HCT116 (cell line): ENCODE results near the gene KNDC1.
"Not testable (repeated sequence)": the region's sequence is repeated elsewhere in the genome, so short reads cannot be mapped to it uniquely, and the experiment has no call there.

ENCODE experiments used
- EGR1 ChIP-seq: IDR thresholded peaks from 2 replicates; pipeline ENCODE4 v1.6.1; 2012; ENCODE audit warnings: low read depth
- EZH2 ChIP-seq: fragments of 200-600 bp; sonication (generic); IDR thresholded peaks from 2 replicates; pipeline ENCODE4 v1.6.1; 2017; ENCODE audit warnings: antibody characterized with exemption, mixed run types
- EZH2phosphoT487 ChIP-seq: fragments of 200-600 bp; IDR thresholded peaks from 2 replicates; pipeline ENCODE4 v1.6.1; 2018; ENCODE audit warnings: antibody characterized with exemption, borderline replicate concordance
- FOSL1 ChIP-seq: IDR thresholded peaks from 2 replicates; pipeline ENCODE4 v1.6.1; 2012; ENCODE audit warnings: low read depth
- JUND ChIP-seq: IDR thresholded peaks from 2 replicates; pipeline ENCODE4 v1.6.1; 2012
- POLR2A ChIP-seq: IDR thresholded peaks from 2 replicates; pipeline ENCODE4 v1.7.0; 2011; ENCODE audit warnings: borderline replicate concordance; ENCODE audit not compliant: insufficient read depth, insufficient read length; ENCODE audit errors: extremely low read depth
- POLR2AphosphoS5 ChIP-seq: IDR thresholded peaks from 2 replicates; pipeline ENCODE4 v1.6.1; 2011; ENCODE audit warnings: mild to moderate bottlenecking, low read depth, low read length, moderate library complexity
- RAD21 ChIP-seq: IDR thresholded peaks from 2 replicates; pipeline ENCODE4 v1.6.1; 2012; ENCODE audit warnings: low read depth, mild to moderate bottlenecking
- TCF7L2 ChIP-seq: IDR thresholded peaks from 2 replicates; pipeline ENCODE4 v1.7.0; 2011; ENCODE audit warnings: borderline replicate concordance, inconsistent platforms; ENCODE audit not compliant: insufficient read depth, insufficient read length; ENCODE audit errors: extremely low read depth
- YY1 ChIP-seq: IDR thresholded peaks from 2 replicates; pipeline ENCODE4 v1.6.1; 2011; ENCODE audit warnings: low read length, low read depth, moderate library complexity, mild to moderate bottlenecking; ENCODE audit not compliant: insufficient replicate concordance; ENCODE audit errors: extremely low read depth
- TF ChIP-seq, protein P1 (sequence below), 3 experiments: fragments of 200-600 bp in 1 of 3; sonication (generic) in 1 of 3; IDR thresholded peaks in 2 of 3; conservative IDR thresholded peaks in 1 of 3; 2 replicates each; pipeline ENCODE4 v1.5.1; 2012 to 2017; ENCODE audit warnings: low read depth in 2 of 3, low read length in 2 of 3, antibody characterized with exemption in 1 of 3, borderline replicate concordance in 1 of 3, control low read depth in 1 of 3, mild to moderate bottlenecking in 1 of 3, mixed read lengths in 1 of 3, mixed run types in 1 of 3, moderate library complexity in 1 of 3; ENCODE audit not compliant: insufficient read depth in 1 of 3
- TF ChIP-seq, protein P2 (sequence below): IDR thresholded peaks from 2 replicates; pipeline ENCODE4 v1.6.1; 2012
- TF ChIP-seq, protein P3 (sequence below): IDR thresholded peaks from 2 replicates; pipeline ENCODE4 v1.6.1; 2012; ENCODE audit warnings: low read depth
- TF ChIP-seq, protein P4 (sequence below): IDR thresholded peaks from 2 replicates; pipeline ENCODE4 v1.6.1; 2011; ENCODE audit warnings: mild to moderate bottlenecking, low read length, moderate library complexity; ENCODE audit not compliant: insufficient replicate concordance; ENCODE audit errors: extremely low read depth

DNA sequence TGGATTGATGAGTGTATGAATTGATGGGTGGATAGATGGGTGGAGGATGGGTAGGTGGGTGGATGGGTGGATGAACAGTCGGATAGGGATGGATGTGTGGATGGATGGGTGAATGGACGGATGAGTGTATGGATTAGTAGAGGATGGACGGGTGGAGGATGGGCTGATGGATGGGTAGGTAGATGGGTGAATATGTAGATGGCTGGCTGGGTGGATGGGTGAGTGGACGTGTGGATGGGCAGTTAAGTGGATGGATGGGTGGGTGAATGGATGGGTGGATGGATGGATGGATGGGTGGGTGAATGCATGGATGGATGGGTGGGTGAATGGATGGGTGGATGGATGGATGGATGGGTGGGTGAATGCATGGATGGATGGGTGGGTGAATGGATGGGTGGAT is 15.6 kb downstream of the KNDC1 start:
- not testable (repeated sequence) for TF ChIP-seq EGR1, JUND, RAD21, POLR2A, EZH2phosphoT487, POLR2AphosphoS5, EZH2, TCF7L2, YY1, FOSL1
- TF ChIP-seq, protein P1, sequence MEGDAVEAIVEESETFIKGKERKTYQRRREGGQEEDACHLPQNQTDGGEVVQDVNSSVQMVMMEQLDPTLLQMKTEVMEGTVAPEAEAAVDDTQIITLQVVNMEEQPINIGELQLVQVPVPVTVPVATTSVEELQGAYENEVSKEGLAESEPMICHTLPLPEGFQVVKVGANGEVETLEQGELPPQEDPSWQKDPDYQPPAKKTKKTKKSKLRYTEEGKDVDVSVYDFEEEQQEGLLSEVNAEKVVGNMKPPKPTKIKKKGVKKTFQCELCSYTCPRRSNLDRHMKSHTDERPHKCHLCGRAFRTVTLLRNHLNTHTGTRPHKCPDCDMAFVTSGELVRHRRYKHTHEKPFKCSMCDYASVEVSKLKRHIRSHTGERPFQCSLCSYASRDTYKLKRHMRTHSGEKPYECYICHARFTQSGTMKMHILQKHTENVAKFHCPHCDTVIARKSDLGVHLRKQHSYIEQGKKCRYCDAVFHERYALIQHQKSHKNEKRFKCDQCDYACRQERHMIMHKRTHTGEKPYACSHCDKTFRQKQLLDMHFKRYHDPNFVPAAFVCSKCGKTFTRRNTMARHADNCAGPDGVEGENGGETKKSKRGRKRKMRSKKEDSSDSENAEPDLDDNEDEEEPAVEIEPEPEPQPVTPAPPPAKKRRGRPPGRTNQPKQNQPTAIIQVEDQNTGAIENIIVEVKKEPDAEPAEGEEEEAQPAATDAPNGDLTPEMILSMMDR (IDR thresholded peaks at IDR 0.05 in 2 of 3, conservative IDR thresholded peaks at IDR 0.05 in 1 of 3; ENCODE audit: borderline replicate concordance in 1 of 3, insufficient read depth in 1 of 3, low read depth in 2 of 3, low read length in 2 of 3) = not testable (repeated sequence)
- TF ChIP-seq, protein P2, sequence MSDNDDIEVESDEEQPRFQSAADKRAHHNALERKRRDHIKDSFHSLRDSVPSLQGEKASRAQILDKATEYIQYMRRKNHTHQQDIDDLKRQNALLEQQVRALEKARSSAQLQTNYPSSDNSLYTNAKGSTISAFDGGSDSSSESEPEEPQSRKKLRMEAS = not testable (repeated sequence)
- TF ChIP-seq, protein P3, sequence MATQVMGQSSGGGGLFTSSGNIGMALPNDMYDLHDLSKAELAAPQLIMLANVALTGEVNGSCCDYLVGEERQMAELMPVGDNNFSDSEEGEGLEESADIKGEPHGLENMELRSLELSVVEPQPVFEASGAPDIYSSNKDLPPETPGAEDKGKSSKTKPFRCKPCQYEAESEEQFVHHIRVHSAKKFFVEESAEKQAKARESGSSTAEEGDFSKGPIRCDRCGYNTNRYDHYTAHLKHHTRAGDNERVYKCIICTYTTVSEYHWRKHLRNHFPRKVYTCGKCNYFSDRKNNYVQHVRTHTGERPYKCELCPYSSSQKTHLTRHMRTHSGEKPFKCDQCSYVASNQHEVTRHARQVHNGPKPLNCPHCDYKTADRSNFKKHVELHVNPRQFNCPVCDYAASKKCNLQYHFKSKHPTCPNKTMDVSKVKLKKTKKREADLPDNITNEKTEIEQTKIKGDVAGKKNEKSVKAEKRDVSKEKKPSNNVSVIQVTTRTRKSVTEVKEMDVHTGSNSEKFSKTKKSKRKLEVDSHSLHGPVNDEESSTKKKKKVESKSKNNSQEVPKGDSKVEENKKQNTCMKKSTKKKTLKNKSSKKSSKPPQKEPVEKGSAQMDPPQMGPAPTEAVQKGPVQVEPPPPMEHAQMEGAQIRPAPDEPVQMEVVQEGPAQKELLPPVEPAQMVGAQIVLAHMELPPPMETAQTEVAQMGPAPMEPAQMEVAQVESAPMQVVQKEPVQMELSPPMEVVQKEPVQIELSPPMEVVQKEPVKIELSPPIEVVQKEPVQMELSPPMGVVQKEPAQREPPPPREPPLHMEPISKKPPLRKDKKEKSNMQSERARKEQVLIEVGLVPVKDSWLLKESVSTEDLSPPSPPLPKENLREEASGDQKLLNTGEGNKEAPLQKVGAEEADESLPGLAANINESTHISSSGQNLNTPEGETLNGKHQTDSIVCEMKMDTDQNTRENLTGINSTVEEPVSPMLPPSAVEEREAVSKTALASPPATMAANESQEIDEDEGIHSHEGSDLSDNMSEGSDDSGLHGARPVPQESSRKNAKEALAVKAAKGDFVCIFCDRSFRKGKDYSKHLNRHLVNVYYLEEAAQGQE = not testable (repeated sequence)
- TF ChIP-seq, protein P4, sequence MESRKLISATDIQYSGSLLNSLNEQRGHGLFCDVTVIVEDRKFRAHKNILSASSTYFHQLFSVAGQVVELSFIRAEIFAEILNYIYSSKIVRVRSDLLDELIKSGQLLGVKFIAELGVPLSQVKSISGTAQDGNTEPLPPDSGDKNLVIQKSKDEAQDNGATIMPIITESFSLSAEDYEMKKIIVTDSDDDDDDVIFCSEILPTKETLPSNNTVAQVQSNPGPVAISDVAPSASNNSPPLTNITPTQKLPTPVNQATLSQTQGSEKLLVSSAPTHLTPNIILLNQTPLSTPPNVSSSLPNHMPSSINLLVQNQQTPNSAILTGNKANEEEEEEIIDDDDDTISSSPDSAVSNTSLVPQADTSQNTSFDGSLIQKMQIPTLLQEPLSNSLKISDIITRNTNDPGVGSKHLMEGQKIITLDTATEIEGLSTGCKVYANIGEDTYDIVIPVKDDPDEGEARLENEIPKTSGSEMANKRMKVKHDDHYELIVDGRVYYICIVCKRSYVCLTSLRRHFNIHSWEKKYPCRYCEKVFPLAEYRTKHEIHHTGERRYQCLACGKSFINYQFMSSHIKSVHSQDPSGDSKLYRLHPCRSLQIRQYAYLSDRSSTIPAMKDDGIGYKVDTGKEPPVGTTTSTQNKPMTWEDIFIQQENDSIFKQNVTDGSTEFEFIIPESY = not testable (repeated sequence)
